Measurements from ENCODE around the gene NCAM2.

GRCh38 chr21:21324297-21324696 is 326.1 kb downstream of the NCAM2 start:
- TF ChIP-seq, protein P1, sequence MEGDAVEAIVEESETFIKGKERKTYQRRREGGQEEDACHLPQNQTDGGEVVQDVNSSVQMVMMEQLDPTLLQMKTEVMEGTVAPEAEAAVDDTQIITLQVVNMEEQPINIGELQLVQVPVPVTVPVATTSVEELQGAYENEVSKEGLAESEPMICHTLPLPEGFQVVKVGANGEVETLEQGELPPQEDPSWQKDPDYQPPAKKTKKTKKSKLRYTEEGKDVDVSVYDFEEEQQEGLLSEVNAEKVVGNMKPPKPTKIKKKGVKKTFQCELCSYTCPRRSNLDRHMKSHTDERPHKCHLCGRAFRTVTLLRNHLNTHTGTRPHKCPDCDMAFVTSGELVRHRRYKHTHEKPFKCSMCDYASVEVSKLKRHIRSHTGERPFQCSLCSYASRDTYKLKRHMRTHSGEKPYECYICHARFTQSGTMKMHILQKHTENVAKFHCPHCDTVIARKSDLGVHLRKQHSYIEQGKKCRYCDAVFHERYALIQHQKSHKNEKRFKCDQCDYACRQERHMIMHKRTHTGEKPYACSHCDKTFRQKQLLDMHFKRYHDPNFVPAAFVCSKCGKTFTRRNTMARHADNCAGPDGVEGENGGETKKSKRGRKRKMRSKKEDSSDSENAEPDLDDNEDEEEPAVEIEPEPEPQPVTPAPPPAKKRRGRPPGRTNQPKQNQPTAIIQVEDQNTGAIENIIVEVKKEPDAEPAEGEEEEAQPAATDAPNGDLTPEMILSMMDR (IDR thresholded peaks at IDR 0.05), result no peak
- no peak for TF ChIP-seq POLR2A (IDR thresholded peaks at IDR 0.05; ENCODE audit: low read depth)

All from esophagus muscularis mucosa (tissue), 3 donors.